H9 (cell line): ENCODE results near the gene PLCH1. TPM values are rescaled to one million over a fixed set of nuclear protein-coding genes. Genes with fewer than 3 reads are reported as not detected.

Experiments
- DNase-seq: peaks from one replicate; pipeline ENCODE4 v3.0.0-alpha.2; 2017
- H2AFZ ChIP-seq: one replicate; pipeline ENCODE4 v1.6.1; 2013; ENCODE audit warnings: mild to moderate bottlenecking, low read length, control low read depth, moderate library complexity
- H2AK5ac ChIP-seq: 2 replicates; pipeline ENCODE4 v1.6.1; 2013; ENCODE audit warnings: low read length, control low read depth, mixed read lengths; ENCODE audit not compliant: insufficient read length
- H2BK120ac ChIP-seq: one replicate; pipeline ENCODE4 v1.6.1; 2013; ENCODE audit warnings: low read depth, mild to moderate bottlenecking, low read length, control low read depth, inconsistent platforms; ENCODE audit not compliant: poor library complexity, severe bottlenecking
- H2BK12ac ChIP-seq: 2 replicates; pipeline ENCODE4 v1.6.1; 2013; ENCODE audit warnings: low read length, control low read depth, mixed read lengths, low read depth; ENCODE audit not compliant: insufficient read length
- H2BK15ac ChIP-seq: 2 replicates; pipeline ENCODE4 v1.6.1; 2013; ENCODE audit warnings: low read depth, low read length, control low read depth
- H2BK20ac ChIP-seq: one replicate; pipeline ENCODE4 v1.6.1; 2013; ENCODE audit warnings: low read depth, mild to moderate bottlenecking, low read length, control low read depth, inconsistent platforms; ENCODE audit not compliant: poor library complexity, severe bottlenecking
- H2BK5ac ChIP-seq: 2 replicates; pipeline ENCODE4 v1.6.1; 2013; ENCODE audit warnings: low read length, control low read depth, mixed read lengths; ENCODE audit not compliant: insufficient read length
- H3K14ac ChIP-seq: 2 replicates; pipeline ENCODE4 v1.6.1; 2013; ENCODE audit warnings: low read length, control low read depth; ENCODE audit not compliant: insufficient read depth
- H3K18ac ChIP-seq: 2 replicates; pipeline ENCODE4 v1.6.1; 2013; ENCODE audit warnings: low read depth, mild to moderate bottlenecking, mixed read lengths, low read length, control low read depth; ENCODE audit not compliant: insufficient read length
- H3K23ac ChIP-seq: 2 replicates; pipeline ENCODE4 v1.6.1; 2013; ENCODE audit warnings: low read length, control low read depth, mixed read lengths, low read depth; ENCODE audit not compliant: insufficient read length
- H3K23me2 ChIP-seq: 2 replicates; pipeline ENCODE4 v1.6.1; 2013; ENCODE audit warnings: low read depth, mild to moderate bottlenecking, mixed read lengths, low read length, control low read depth; ENCODE audit not compliant: insufficient read length, poor library complexity, severe bottlenecking
- H3K27ac ChIP-seq: 2 replicates; pipeline ENCODE4 v1.5.1; 2013; ENCODE audit warnings: low read length, control low read depth, mixed read lengths, low read depth; ENCODE audit not compliant: insufficient read length
- H3K27me3 ChIP-seq: 2 replicates; pipeline ENCODE4 v1.6.1; 2013; ENCODE audit warnings: low read length, control low read depth, inconsistent platforms; ENCODE audit not compliant: insufficient read depth
- H3K4ac ChIP-seq: 2 replicates; pipeline ENCODE4 v1.6.1; 2013; ENCODE audit warnings: low read depth, mild to moderate bottlenecking, control low read depth, inconsistent platforms, low read length, moderate library complexity
- H3K4me1 ChIP-seq: 2 replicates; pipeline ENCODE4 v1.6.1; 2013; ENCODE audit warnings: low read length, control low read depth, inconsistent platforms; ENCODE audit not compliant: insufficient read depth
- H3K4me2 ChIP-seq: 2 replicates; pipeline ENCODE4 v1.6.1; 2013; ENCODE audit warnings: low read length, control low read depth, mixed read lengths; ENCODE audit not compliant: insufficient read length, insufficient read depth
- H3K56ac ChIP-seq: 2 replicates; pipeline ENCODE4 v1.6.1; 2013; ENCODE audit warnings: low read depth, mild to moderate bottlenecking, mixed read lengths, low read length, control low read depth; ENCODE audit not compliant: insufficient read length
- H3K79me1 ChIP-seq: 2 replicates; pipeline ENCODE4 v1.6.1; 2013; ENCODE audit warnings: low read depth, mild to moderate bottlenecking, moderate library complexity, low read length, control low read depth, inconsistent platforms; ENCODE audit not compliant: insufficient read depth, poor library complexity, severe bottlenecking
- H3K79me2 ChIP-seq: 2 replicates; pipeline ENCODE4 v1.6.1; 2013; ENCODE audit warnings: low read length, control low read depth, inconsistent platforms; ENCODE audit not compliant: insufficient read depth
- H3K9ac ChIP-seq: 2 replicates; pipeline ENCODE4 v1.6.1; 2013; ENCODE audit warnings: low read length, control low read depth, mixed read lengths; ENCODE audit not compliant: insufficient read length; ENCODE audit errors: extremely low read depth
- H3K9me3 ChIP-seq: one replicate; pipeline ENCODE4 v1.6.1; 2013; ENCODE audit warnings: low read depth, low read length, inconsistent platforms; ENCODE audit not compliant: control insufficient read depth
- H3T11ph ChIP-seq: one replicate; pipeline ENCODE4 v1.6.1; 2013; ENCODE audit warnings: mild to moderate bottlenecking, low read length, control low read depth, inconsistent platforms
- H4K20me1 ChIP-seq: one replicate; pipeline ENCODE4 v1.6.1; 2013; ENCODE audit not compliant: control insufficient read depth, insufficient read length, insufficient read depth
- H4K5ac ChIP-seq: 2 replicates; pipeline ENCODE4 v1.6.1; 2013; ENCODE audit warnings: low read depth, mild to moderate bottlenecking, mixed read lengths, low read length, control low read depth; ENCODE audit not compliant: insufficient read length
- H4K8ac ChIP-seq: replicated peaks from 2 replicates; pipeline ENCODE4 v1.6.1; 2013; ENCODE audit warnings: low read length, control low read depth, mixed read lengths, low read depth; ENCODE audit not compliant: insufficient read length
- H4K91ac ChIP-seq: 2 replicates; pipeline ENCODE4 v1.6.1; 2013; ENCODE audit warnings: low read depth, mild to moderate bottlenecking, moderate library complexity, mixed read lengths, low read length, control low read depth; ENCODE audit not compliant: insufficient read length
- H3K27ac Mint-ChIP-seq, 3 experiments: 2 replicates in 2 of 3; 3 replicates in 1 of 3; pipeline ENCODE4 v1.8.0; 2020 to 2021; ENCODE audit warnings: mixed read lengths in 3 of 3, mild to moderate bottlenecking in 1 of 3, moderate library complexity in 1 of 3
- H3K27me3 Mint-ChIP-seq: 2 replicates; pipeline ENCODE4 v1.8.0; 2021; ENCODE audit warnings: low read depth, mild to moderate bottlenecking, moderate library complexity, mixed read lengths
- H3K36me3 Mint-ChIP-seq, 3 experiments: 2 replicates in 2 of 3; 3 replicates in 1 of 3; pipeline ENCODE4 v1.8.0; 2020 to 2021; ENCODE audit warnings: low read depth in 3 of 3, mixed read lengths in 3 of 3; ENCODE audit not compliant: insufficient read depth in 1 of 3
- H3K4me1 Mint-ChIP-seq, 2 experiments: 2 replicates each; pipeline ENCODE4 v1.8.0; 2020; ENCODE audit warnings: mixed read lengths in 2 of 2
- H3K4me3 Mint-ChIP-seq, 2 experiments: 2 replicates in 1 of 2; 3 replicates in 1 of 2; pipeline ENCODE4 v1.8.0; 2020 to 2021; ENCODE audit warnings: mild to moderate bottlenecking in 2 of 2, mixed read lengths in 2 of 2, moderate library complexity in 1 of 2
- H3K9me3 Mint-ChIP-seq, 2 experiments: 2 replicates in 1 of 2; 3 replicates in 1 of 2; pipeline ENCODE4 v1.8.0; 2020; ENCODE audit warnings: mild to moderate bottlenecking in 2 of 2, mixed read lengths in 2 of 2, moderate library complexity in 1 of 2
- CTCF ChIP-seq: fragments of 200-600 bp; sonication (generic); conservative IDR thresholded peaks from 3 replicates; pipeline ENCODE4 v1.8.0; 2021; ENCODE audit warnings: antibody characterized with exemption, mild to moderate bottlenecking
- WGBS: extraction: QIAGEN DNeasy Blood & Tissue Kit; methylation state at CpG from one replicate; pipeline ENCODE4 v1.1.7; 2013; ENCODE audit warnings: missing lambda C conversion rate, low lambda C conversion rate, mixed read lengths; ENCODE audit not compliant: insufficient read length; ENCODE audit errors: extremely low coverage; 5-methylcytosine and 5-hydroxymethylcytosine counted together
- total RNA-seq: library from RNA; stranded (reverse); gene quantifications from 2 replicates; pipeline ENCODE4 v1.2.1, GENCODE V29; 2021

PLCH1 gene
- total RNA-seq, 1 experiment from 2014 or later = 19.0 TPM

- H3T11ph ChIP-seq = no peak overlapping the region
- H3K9ac ChIP-seq = no peak overlapping the region
- H4K5ac ChIP-seq = no peak overlapping the region
- H3K27me3 ChIP-seq = no peaks in the 10 kb centered on the region
- H3K23ac ChIP-seq = no peak overlapping the region
- no peak overlapping the region for H3K14ac ChIP-seq
- H3K27ac Mint-ChIP-seq = peak overlapping the region in 1 of 3 experiments; percentile 10; a peak in 1 of 7 replicates
- H3K27ac ChIP-seq = no peak overlapping the region
- no peak overlapping the region for H3K4ac ChIP-seq
- no peak for TF ChIP-seq CTCF
- H2BK12ac ChIP-seq = no peak overlapping the region
- H2BK120ac ChIP-seq = no peak overlapping the region
- H3K79me1 ChIP-seq = no peaks in the 10 kb centered on the region
- no peaks in the 10 kb centered on the region for H3K9me3 Mint-ChIP-seq
- no peaks in the 10 kb centered on the region for H3K9me3 ChIP-seq
- H2AK5ac ChIP-seq = no peak overlapping the region
- H3K18ac ChIP-seq = no peak overlapping the region
- WGBS = no CpG with 5 or more reads among the region's 5 CpGs
- no peak overlapping the region for H3K4me2 ChIP-seq
- 0 out of 2 replicates have a peak, but pooled peaks cover 2% of the 10 kb centered on the region for H3K79me2 ChIP-seq
- no peak overlapping the region for H2BK15ac ChIP-seq
- peaks cover 10 to 15% of the 10 kb centered on the region in 2 experiments for H3K4me1 Mint-ChIP-seq
- peaks cover 9 to 41% (median 19%) of the 10 kb centered on the region in 3 experiments; a peak in 6 of 7 replicates for H3K36me3 Mint-ChIP-seq
- H3K56ac ChIP-seq = no peak overlapping the region
- no peak overlapping the region for H2AFZ ChIP-seq
- no peaks in the 10 kb centered on the region; the same call in 1 of the 2 replicates for H3K4me1 ChIP-seq
- H4K20me1 ChIP-seq = no peaks in the 10 kb centered on the region
- no peak overlapping the region for H3K4me3 Mint-ChIP-seq
- no peak overlapping the region for H2BK5ac ChIP-seq
- H4K91ac ChIP-seq = no peak overlapping the region
- DNase-seq = no peak
- no peaks in the 10 kb centered on the region for H3K27me3 Mint-ChIP-seq
- no peaks in the 10 kb centered on the region for H3K23me2 ChIP-seq
- H2BK20ac ChIP-seq = no peak overlapping the region
- no peak overlapping the region for H4K8ac ChIP-seq
Observed at GRCh38 chr3:155494332-155494731, 250.5 kb downstream of the PLCH1 start.
